Measurements from ENCODE around the gene OR11G2. TPM values are rescaled to one million over a fixed set of nuclear protein-coding genes. Genes with fewer than 3 reads are reported as not detected.
"Not testable (repeated sequence)": the region's sequence is repeated elsewhere in the genome, so short reads cannot be mapped to it uniquely, and the experiment has no call there.

OR11G2 gene
- total and polyA plus RNA-seq, 4 donors: not detected

- Histone ChIP-seq H3K36me3 (ENCODE audit: control insufficient read depth in 1 of 2, insufficient read depth in 2 of 2, low read length in 1 of 2) (no peaks in the 10 kb centered on the region), H3K27me3 (ENCODE audit: control insufficient read depth in 1 of 2, insufficient read depth in 2 of 2, low read length in 1 of 2) (peaks cover 0 to 1% of the 10 kb centered on the region in 2 donors), H3K4me3 (ENCODE audit: low read length in 2 of 2) (no peak overlapping the region), H3K9me3 (ENCODE audit: control insufficient read depth, low read length) (no peaks in the 10 kb centered on the region), H3K4me1 (ENCODE audit: control insufficient read depth in 1 of 2, insufficient read depth in 2 of 2, low read length in 2 of 2) (no peaks in the 10 kb centered on the region), H3K27ac (ENCODE audit: low read depth in 1 of 2, low read length in 2 of 2) (no peak overlapping the region)
- DNase-seq (no peak), ATAC-seq (ENCODE audit: low FRiP score) (no peak)
- intact Hi-C loops (cut with DNase I): no loop called here
- WGBS, 2 donors: 51 to 62% methylated on average over 5 of the region's 5 CpGs
Observed at GRCh38 chr14:20198991-20199390, 8.3 kb downstream of the OR11G2 start.

- H3K4me3 ChIP-seq (ENCODE audit: low read length in 2 of 2): no peak overlapping the region
- H3K27me3 ChIP-seq (ENCODE audit: control insufficient read depth in 1 of 2, insufficient read depth in 2 of 2, low read length in 1 of 2): no peaks in the 10 kb centered on the region
- ATAC-seq (ENCODE audit: low FRiP score) (no peak), DNase-seq (no peak)
- no peaks in the 10 kb centered on the region for H3K36me3 ChIP-seq (ENCODE audit: control insufficient read depth in 1 of 2, insufficient read depth in 2 of 2, low read length in 1 of 2)
- H3K9me3 ChIP-seq (ENCODE audit: control insufficient read depth, low read length): no peaks in the 10 kb centered on the region
- WGBS, 2 donors: 51 to 56% methylated on average over 3 of the region's 3 CpGs
- no peaks in the 10 kb centered on the region for H3K4me1 ChIP-seq (ENCODE audit: control insufficient read depth in 1 of 2, insufficient read depth in 2 of 2, low read length in 2 of 2)
- no peak overlapping the region for H3K27ac ChIP-seq (ENCODE audit: low read depth in 1 of 2, low read length in 2 of 2)
- intact Hi-C loops (cut with DNase I): no loop called here
Observed at GRCh38 chr14:20204721-20205120, 14.0 kb downstream of the OR11G2 start.

GRCh38 chr14:20209595-20209994 lies 18.9 kb downstream of the OR11G2 start:
- H3K4me3 ChIP-seq (ENCODE audit: low read length in 2 of 2): no peak overlapping the region
- no peaks in the 10 kb centered on the region for H3K4me1 ChIP-seq (ENCODE audit: control insufficient read depth in 1 of 2, insufficient read depth in 2 of 2, low read length in 2 of 2)
- H3K27ac ChIP-seq (ENCODE audit: low read depth in 1 of 2, low read length in 2 of 2): no peak overlapping the region
- no peaks in the 10 kb centered on the region for H3K27me3 ChIP-seq (ENCODE audit: control insufficient read depth in 1 of 2, insufficient read depth in 2 of 2, low read length in 1 of 2)
- no peaks in the 10 kb centered on the region for H3K36me3 ChIP-seq (ENCODE audit: control insufficient read depth in 1 of 2, insufficient read depth in 2 of 2, low read length in 1 of 2)
- intact Hi-C loops (cut with DNase I): no loop called here
- ATAC-seq (ENCODE audit: low FRiP score): no peak
- WGBS, 2 donors: 89 to 94% methylated on average over 2 of the region's 2 CpGs
- no peak for DNase-seq
- H3K9me3 ChIP-seq (ENCODE audit: control insufficient read depth, low read length): no peaks in the 10 kb centered on the region

- H3K4me3 ChIP-seq (ENCODE audit: low read length in 2 of 2); DNase-seq; H3K36me3 ChIP-seq (ENCODE audit: control insufficient read depth in 1 of 2, insufficient read depth in 2 of 2, low read length in 1 of 2); H3K9me3 ChIP-seq (ENCODE audit: control insufficient read depth, low read length); H3K4me1 ChIP-seq (ENCODE audit: control insufficient read depth in 1 of 2, insufficient read depth in 2 of 2, low read length in 2 of 2); H3K27me3 ChIP-seq (ENCODE audit: control insufficient read depth in 1 of 2, insufficient read depth in 2 of 2, low read length in 1 of 2); intact Hi-C loops (cut with DNase I); ATAC-seq (ENCODE audit: low FRiP score); H3K27ac ChIP-seq (ENCODE audit: low read depth in 1 of 2, low read length in 2 of 2): not testable (repeated sequence)
- WGBS, 2 donors: 87 to 93% methylated on average over 14 to 28 of the region's 28 CpGs
Observed at GRCh38 chr14:20212406-20212805, 21.7 kb downstream of the OR11G2 start.

- DNase-seq (no peak), ATAC-seq (ENCODE audit: low FRiP score) (no peak)
- no peaks in the 10 kb centered on the region for H3K27me3 ChIP-seq (ENCODE audit: control insufficient read depth in 1 of 2, insufficient read depth in 2 of 2, low read length in 1 of 2)
- intact Hi-C loops (cut with DNase I): no loop called here
- H3K9me3 ChIP-seq (ENCODE audit: control insufficient read depth, low read length): no peaks in the 10 kb centered on the region
- no peak overlapping the region for H3K4me3 ChIP-seq (ENCODE audit: low read length in 2 of 2)
- no peaks in the 10 kb centered on the region for H3K4me1 ChIP-seq (ENCODE audit: control insufficient read depth in 1 of 2, insufficient read depth in 2 of 2, low read length in 2 of 2)
- no peak overlapping the region for H3K27ac ChIP-seq (ENCODE audit: low read depth in 1 of 2, low read length in 2 of 2)
- no peaks in the 10 kb centered on the region for H3K36me3 ChIP-seq (ENCODE audit: control insufficient read depth in 1 of 2, insufficient read depth in 2 of 2, low read length in 1 of 2)
- 53 to 76% methylated on average over 2 of the region's 2 CpGs for WGBS, 2 donors
Observed at GRCh38 chr14:20215196-20215595, 24.5 kb downstream of the OR11G2 start.

- WGBS, 2 donors: 38 to 46% methylated on average over 4 of the region's 4 CpGs
- no peak for DNase-seq
- Histone ChIP-seq H3K27me3 (ENCODE audit: control insufficient read depth in 1 of 2, insufficient read depth in 2 of 2, low read length in 1 of 2) (no peaks in the 10 kb centered on the region), H3K9me3 (ENCODE audit: control insufficient read depth, low read length) (no peaks in the 10 kb centered on the region), H3K27ac (ENCODE audit: low read depth in 1 of 2, low read length in 2 of 2) (no peak overlapping the region), H3K36me3 (ENCODE audit: control insufficient read depth in 1 of 2, insufficient read depth in 2 of 2, low read length in 1 of 2) (no peaks in the 10 kb centered on the region), H3K4me3 (ENCODE audit: low read length in 2 of 2) (no peak overlapping the region), H3K4me1 (ENCODE audit: control insufficient read depth in 1 of 2, insufficient read depth in 2 of 2, low read length in 2 of 2) (no peaks in the 10 kb centered on the region)
- intact Hi-C loops (cut with DNase I): no loop called here
- ATAC-seq (ENCODE audit: low FRiP score): no peak
Observed at GRCh38 chr14:20219033-20219432, 28.3 kb downstream of the OR11G2 start.

- Histone ChIP-seq H3K4me3 (ENCODE audit: low read length in 2 of 2) (no peak within 1 kb of the TSS), H3K27ac (ENCODE audit: low read depth in 1 of 2, low read length in 2 of 2) (no peak within 1 kb of the TSS), H3K4me1 (ENCODE audit: control insufficient read depth in 1 of 2, insufficient read depth in 2 of 2, low read length in 2 of 2) (no peaks in the 10 kb centered on the region), H3K9me3 (ENCODE audit: control insufficient read depth, low read length) (peaks cover 1% of the 10 kb centered on the region), H3K27me3 (ENCODE audit: control insufficient read depth in 1 of 2, insufficient read depth in 2 of 2, low read length in 1 of 2) (no peaks in the 10 kb centered on the region), H3K36me3 (ENCODE audit: control insufficient read depth in 1 of 2, insufficient read depth in 2 of 2, low read length in 1 of 2) (no peaks in the 10 kb centered on the region)
- intact Hi-C loops (cut with DNase I): no loop called here
- ATAC-seq (ENCODE audit: low FRiP score) (no peak), DNase-seq (no peak)
- 28 to 44% methylated on average over 2 of the region's 2 CpGs for WGBS, 2 donors
Observed at GRCh38 chr14:20223410-20223809, 32.7 kb downstream of the OR11G2 start, which contains the start of gene OR11H6. OR11H6 (plus strand) TSS chr14:20223710; CDS start chr14:20223710, 0 bp downstream.

- no peaks in the 10 kb centered on the region for H3K27me3 ChIP-seq (ENCODE audit: control insufficient read depth in 1 of 2, insufficient read depth in 2 of 2, low read length in 1 of 2)
- no peak within 1 kb of the TSS for H3K4me3 ChIP-seq (ENCODE audit: low read length in 2 of 2)
- no peak within 1 kb of the TSS for H3K27ac ChIP-seq (ENCODE audit: low read depth in 1 of 2, low read length in 2 of 2)
- peaks cover 9% of the 10 kb centered on the region for H3K9me3 ChIP-seq (ENCODE audit: control insufficient read depth, low read length)
- 46 to 55% methylated on average over 1 of the region's 1 CpG for WGBS, 2 donors
- H3K36me3 ChIP-seq (ENCODE audit: control insufficient read depth in 1 of 2, insufficient read depth in 2 of 2, low read length in 1 of 2): no peaks in the 10 kb centered on the region
- DNase-seq (no peak), ATAC-seq (ENCODE audit: low FRiP score) (no peak)
- intact Hi-C loops (cut with DNase I): no loop called here
- no peaks in the 10 kb centered on the region for H3K4me1 ChIP-seq (ENCODE audit: control insufficient read depth in 1 of 2, insufficient read depth in 2 of 2, low read length in 2 of 2)
Observed at GRCh38 chr14:20228681-20229080, 38.0 kb downstream of the OR11G2 start, which contains the start of gene OR11H7. OR11H7 (plus strand) TSS chr14:20228981.

GRCh38 chr14:20235415-20235814 lies 44.7 kb downstream of the OR11G2 start:
- H3K36me3 ChIP-seq (ENCODE audit: control insufficient read depth in 1 of 2, insufficient read depth in 2 of 2, low read length in 1 of 2); H3K27ac ChIP-seq (ENCODE audit: low read depth in 1 of 2, low read length in 2 of 2); DNase-seq; H3K4me1 ChIP-seq (ENCODE audit: control insufficient read depth in 1 of 2, insufficient read depth in 2 of 2, low read length in 2 of 2); H3K4me3 ChIP-seq (ENCODE audit: low read length in 2 of 2); H3K27me3 ChIP-seq (ENCODE audit: control insufficient read depth in 1 of 2, insufficient read depth in 2 of 2, low read length in 1 of 2); ATAC-seq (ENCODE audit: low FRiP score); H3K9me3 ChIP-seq (ENCODE audit: control insufficient read depth, low read length); intact Hi-C loops (cut with DNase I): not testable (repeated sequence)
- 68 to 82% methylated on average over 3 to 4 of the region's 4 CpGs for WGBS, 2 donors
